Epithelial cell of prostate (primary cell): ENCODE measurements around the gene AGBL2.
"Not testable (repeated sequence)": the region's sequence is repeated elsewhere in the genome, so short reads cannot be mapped to it uniquely, and the experiment has no call there.

ENCODE experiments used
- DNase-seq: peaks from one replicate; pipeline ENCODE4 v3.0.0-alpha.2; 2011; ENCODE audit warnings: low read depth, low spot score
- H3K27ac ChIP-seq: fragments of 450-650 bp; 2 replicates; pipeline ENCODE4 v1.5.1; 2017; ENCODE audit warnings: mild to moderate bottlenecking

AGBL2 gene

GRCh38 chr11:47715082-47715669, at the start of gene AGBL2:
Gene AGBL2 (minus strand): TSS chr11:47715369. CDS start chr11:47714650, 719 bp downstream.
- H3K27ac ChIP-seq: peak within 1 kb of the TSS; percentile 37
- no peak for DNase-seq

- not testable (repeated sequence) for DNase-seq, H3K27ac ChIP-seq
These were observed 44.1 kb upstream of the AGBL2 start for GRCh38 chr11:47759291-47759690.

GRCh38 chr11:47756208-47756607, 41.0 kb upstream of the AGBL2 start:
- no peak for DNase-seq
- H3K27ac ChIP-seq: no peak overlapping the region

DNA sequence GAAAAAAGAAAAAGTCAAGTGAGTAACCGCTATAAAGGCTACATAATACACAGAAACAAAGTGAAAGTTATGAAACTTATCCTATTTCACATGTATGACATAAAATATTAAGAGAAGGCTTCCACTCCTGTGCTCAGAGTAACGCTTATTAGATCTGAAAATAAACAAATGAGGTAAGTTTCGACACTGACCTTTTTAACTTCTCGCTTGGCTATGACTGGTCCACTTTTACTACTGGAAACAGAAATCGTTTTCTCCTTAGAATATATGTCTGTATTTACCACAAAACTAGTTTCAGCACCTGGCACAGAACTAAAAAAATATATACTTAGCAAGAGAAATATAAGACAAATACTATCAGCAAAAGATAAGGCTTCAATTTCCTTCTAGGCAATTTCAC, 35.6 kb upstream of the AGBL2 start:
- H3K27ac ChIP-seq: no peak overlapping the region
- DNase-seq: no peak

DNA sequence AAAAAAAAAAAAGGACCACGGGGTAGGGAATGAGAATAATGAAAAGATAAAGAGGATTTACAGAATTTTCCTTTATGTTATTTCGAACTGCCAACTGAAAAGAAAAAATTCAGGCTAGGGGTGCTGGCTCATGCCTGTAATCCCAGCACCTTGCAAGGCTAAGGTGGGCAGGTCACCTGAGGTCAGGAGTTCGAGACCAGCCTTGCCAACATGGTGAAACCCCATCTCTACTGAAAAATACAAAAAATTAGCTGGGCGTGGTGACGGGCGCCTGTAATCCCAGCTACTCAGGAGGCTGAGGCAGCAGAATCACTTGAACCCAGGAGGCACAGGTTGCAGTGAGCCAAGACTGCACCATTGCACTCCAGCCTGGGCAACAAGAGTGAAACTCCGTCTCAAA, 27.3 kb upstream of the AGBL2 start:
- not testable (repeated sequence) for DNase-seq, H3K27ac ChIP-seq

GRCh38 chr11:47737817-47738216, 22.6 kb upstream of the AGBL2 start:
- not testable (repeated sequence) for H3K27ac ChIP-seq, DNase-seq

GRCh38 chr11:47732271-47732670, 17.1 kb upstream of the AGBL2 start:
- DNase-seq: no peak
- no peak overlapping the region for H3K27ac ChIP-seq

- H3K27ac ChIP-seq: no peak overlapping the region
- no peak for DNase-seq
These were observed 16.3 kb upstream of the AGBL2 start for GRCh38 chr11:47731475-47731874.

- no peak for DNase-seq
- no peak overlapping the region for H3K27ac ChIP-seq
These were observed 11.8 kb upstream of the AGBL2 start for GRCh38 chr11:47726878-47727514.

DNA sequence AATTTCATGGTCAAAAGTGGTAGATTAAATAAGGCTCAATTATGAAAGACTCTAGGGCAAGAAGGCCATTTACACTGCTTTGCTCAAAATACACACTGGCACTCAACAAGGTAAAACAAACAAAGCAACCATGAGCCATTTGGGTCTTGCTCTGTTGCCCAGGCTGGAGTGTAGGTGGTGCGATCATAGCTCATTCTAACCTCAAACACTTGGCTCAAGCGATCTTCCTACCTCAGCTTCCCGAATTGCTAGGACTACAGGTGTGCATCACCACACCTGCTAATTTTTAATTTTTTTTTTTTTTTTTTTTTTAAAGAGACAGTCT, 10.9 kb upstream of the AGBL2 start:
- no peak overlapping the region for H3K27ac ChIP-seq
- no peak for DNase-seq

GRCh38 chr11:47725442-47726117, 10.4 kb upstream of the AGBL2 start:
- no peak overlapping the region for H3K27ac ChIP-seq
- no peak for DNase-seq

- H3K27ac ChIP-seq: no peak overlapping the region
- no peak for DNase-seq
These were observed 9.0 kb upstream of the AGBL2 start for GRCh38 chr11:47724041-47724729.

DNA sequence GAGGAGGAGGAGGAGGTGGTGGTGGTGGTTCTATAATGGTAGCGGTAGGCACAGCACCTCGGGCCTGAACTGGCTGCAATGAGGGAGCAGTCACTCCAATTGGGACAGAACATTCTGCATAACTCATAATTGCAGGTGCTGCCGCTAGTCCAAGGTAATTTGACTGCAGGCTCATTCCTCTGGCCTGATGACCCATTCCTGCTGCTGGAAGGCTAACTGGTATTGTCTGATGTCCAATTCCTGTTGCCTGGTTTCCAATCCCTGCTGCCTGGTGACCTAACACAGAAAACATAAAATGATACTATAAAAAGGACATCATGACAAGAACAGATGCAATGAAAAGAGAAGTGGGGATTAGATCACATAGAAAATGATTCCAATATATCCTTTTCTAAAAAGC, 7.9 kb upstream of the AGBL2 start:
- no peak overlapping the region for H3K27ac ChIP-seq
- no peak for DNase-seq

- DNase-seq: no peak
These were observed 5.5 kb upstream of the AGBL2 start for GRCh38 chr11:47720651-47721050.

GRCh38 chr11:47716692-47717091, 1.5 kb upstream of the AGBL2 start:
- H3K27ac ChIP-seq: peak overlapping the region; percentile 0

More at GRCh38 chr11:47720651-47721050, 5.5 kb upstream of the AGBL2 start:
- H3K27ac ChIP-seq: no peak overlapping the region

DNA sequence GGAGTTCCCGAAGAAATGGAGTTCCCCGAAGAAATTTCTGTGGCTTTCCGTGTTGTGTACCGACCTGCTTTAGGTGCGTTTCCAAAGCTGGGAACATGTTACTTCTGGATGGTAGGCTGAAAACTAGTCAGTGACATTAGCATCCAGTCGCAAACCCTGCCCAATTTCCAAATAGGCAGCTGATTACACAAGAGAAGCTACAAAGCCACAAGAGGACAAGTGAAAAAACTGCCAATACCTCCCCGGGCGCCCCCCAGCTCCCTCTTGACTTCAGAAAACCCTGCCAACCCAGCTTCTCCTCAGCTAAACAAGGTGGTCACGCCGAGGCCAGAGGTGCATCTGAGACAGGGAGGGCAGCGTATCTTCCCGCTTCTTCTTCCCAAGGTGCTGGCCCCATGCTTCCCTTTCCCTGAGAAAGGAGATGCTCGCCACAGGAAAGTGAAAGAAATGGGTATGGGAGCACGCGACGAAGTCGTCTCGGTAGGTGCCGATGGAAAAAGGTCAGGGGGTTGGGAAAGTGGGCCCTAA, 551 bp downstream of the AGBL2 start:
- no peak for DNase-seq
- peak overlapping the region; percentile 37 for H3K27ac ChIP-seq

More at GRCh38 chr11:47716692-47717091, 1.5 kb upstream of the AGBL2 start:
- DNase-seq: no peak

DNA sequence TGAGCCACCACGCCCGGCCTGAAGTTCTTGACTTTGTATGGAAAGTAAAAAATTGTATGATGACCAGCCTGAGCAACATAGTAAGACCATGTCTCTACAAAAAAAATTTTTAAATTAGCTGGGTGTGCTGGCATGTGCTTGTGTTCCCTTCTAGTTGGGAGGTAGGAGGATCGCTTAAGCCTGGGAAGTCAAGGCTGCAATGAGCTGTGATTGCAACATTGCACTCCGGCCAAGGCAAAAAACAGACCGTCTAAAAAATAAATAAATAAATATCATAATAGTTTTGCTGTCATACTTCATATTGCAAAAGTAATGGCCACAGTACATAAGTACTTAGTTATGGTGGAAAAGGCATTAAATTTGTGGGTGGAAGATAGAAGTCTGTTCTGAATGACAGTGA, 3.4 kb downstream of the AGBL2 start:
- DNase-seq: no peak

DNA sequence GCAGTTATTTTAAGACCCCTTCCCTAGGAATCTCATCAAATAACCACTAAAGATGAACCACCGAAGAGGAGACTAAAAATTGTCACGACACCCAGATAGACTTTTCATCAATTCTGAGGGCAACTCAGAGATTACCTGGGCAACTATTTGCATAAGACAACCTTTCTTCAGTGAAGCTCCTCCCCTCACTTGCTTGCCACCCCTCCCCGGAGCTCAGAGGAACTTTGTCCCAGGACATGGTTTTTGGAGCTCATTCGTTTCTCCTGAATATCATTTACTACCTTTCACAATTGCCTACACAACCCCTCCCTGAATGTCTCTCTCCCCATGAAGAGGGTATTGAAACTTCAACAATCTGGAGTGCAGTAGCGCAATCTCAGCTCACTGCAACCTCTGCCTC, 3.9 kb downstream of the AGBL2 start:
- H3K27ac ChIP-seq: no peak overlapping the region

More for the DNA sequence above, 3.4 kb downstream of the AGBL2 start:
- no peak overlapping the region for H3K27ac ChIP-seq

DNA sequence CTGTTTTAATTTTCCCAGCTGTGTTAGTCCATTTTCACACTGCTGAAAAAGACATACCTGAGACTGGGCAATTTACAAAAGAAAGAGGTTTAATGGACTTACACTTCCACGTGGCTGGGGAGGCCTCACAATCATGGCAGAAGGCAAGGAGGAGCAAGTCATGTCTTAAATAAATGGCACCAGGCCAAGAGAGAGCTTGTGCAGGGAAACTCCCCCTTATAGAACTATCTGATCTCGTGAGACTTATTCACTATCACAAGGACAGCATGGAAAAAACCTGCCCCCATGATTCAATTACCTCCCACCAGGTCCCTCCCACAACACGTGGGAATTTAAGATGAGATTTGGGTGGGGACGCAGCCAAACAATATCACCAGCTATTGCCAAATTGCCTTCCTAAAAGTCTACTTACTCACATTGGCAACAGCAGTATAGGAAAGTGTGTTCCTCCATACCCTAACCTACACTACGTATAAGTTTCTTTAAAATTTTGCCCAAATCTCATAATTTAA, 7.8 kb downstream of the AGBL2 start:
- DNase-seq: not testable (repeated sequence)

More for the DNA sequence above, 3.9 kb downstream of the AGBL2 start:
- no peak for DNase-seq

GRCh38 chr11:47705721-47706120, 9.4 kb downstream of the AGBL2 start:
- no peak overlapping the region for H3K27ac ChIP-seq
- DNase-seq: no peak

More for the DNA sequence above, 7.8 kb downstream of the AGBL2 start:
- H3K27ac ChIP-seq: not testable (repeated sequence)
